ENCODE results near the gene GULP1. TPM values are rescaled to one million over a fixed set of nuclear protein-coding genes. Genes with fewer than 3 reads are reported as not detected.

Gene GULP1
- total and polyA plus RNA-seq, 7 donors, result 5.6 to 18.0 (median 11.3) TPM

DNA sequence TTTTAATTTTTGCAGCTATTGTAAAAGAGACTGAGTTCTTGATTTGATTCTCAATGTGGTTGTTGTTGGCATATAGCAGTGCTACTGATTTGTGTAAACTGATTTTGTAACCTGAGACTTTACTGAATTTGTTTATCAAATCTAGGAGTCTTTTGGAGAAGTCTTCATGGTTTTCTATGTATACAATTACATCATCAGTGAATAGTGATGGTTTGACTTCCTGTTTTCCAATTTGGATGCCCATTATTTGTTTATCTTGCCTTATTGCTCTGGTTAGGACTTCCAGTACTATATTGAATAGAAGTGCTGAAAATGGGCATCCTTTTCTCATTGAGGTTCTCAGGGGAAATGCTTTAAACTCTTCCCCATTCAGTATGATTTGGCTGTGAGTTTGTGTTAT lies 99.7 kb downstream of the GULP1 start:
- H3K9me3 ChIP-seq, result peaks cover 16% of the 10 kb centered on the region
- H3K27me3 ChIP-seq (ENCODE audit: insufficient read depth in 3 of 3, low read length in 2 of 3), result no peaks in the 10 kb centered on the region
- H3K4me1 ChIP-seq, result no peaks in the 10 kb centered on the region
- intact Hi-C loops (cut with DNase I), result no loop called here
- DNase-seq, result no peak
- ATAC-seq, result no peak
- no peaks in the 10 kb centered on the region for H3K36me3 ChIP-seq (ENCODE audit: insufficient read depth in 1 of 2, low read depth in 1 of 2)
- H3K27ac ChIP-seq, result no peak overlapping the region
- TF ChIP-seq, protein P1, sequence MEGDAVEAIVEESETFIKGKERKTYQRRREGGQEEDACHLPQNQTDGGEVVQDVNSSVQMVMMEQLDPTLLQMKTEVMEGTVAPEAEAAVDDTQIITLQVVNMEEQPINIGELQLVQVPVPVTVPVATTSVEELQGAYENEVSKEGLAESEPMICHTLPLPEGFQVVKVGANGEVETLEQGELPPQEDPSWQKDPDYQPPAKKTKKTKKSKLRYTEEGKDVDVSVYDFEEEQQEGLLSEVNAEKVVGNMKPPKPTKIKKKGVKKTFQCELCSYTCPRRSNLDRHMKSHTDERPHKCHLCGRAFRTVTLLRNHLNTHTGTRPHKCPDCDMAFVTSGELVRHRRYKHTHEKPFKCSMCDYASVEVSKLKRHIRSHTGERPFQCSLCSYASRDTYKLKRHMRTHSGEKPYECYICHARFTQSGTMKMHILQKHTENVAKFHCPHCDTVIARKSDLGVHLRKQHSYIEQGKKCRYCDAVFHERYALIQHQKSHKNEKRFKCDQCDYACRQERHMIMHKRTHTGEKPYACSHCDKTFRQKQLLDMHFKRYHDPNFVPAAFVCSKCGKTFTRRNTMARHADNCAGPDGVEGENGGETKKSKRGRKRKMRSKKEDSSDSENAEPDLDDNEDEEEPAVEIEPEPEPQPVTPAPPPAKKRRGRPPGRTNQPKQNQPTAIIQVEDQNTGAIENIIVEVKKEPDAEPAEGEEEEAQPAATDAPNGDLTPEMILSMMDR (IDR thresholded peaks at IDR 0.05), result no peak
- no peak overlapping the region for H3K4me3 ChIP-seq

DNA sequence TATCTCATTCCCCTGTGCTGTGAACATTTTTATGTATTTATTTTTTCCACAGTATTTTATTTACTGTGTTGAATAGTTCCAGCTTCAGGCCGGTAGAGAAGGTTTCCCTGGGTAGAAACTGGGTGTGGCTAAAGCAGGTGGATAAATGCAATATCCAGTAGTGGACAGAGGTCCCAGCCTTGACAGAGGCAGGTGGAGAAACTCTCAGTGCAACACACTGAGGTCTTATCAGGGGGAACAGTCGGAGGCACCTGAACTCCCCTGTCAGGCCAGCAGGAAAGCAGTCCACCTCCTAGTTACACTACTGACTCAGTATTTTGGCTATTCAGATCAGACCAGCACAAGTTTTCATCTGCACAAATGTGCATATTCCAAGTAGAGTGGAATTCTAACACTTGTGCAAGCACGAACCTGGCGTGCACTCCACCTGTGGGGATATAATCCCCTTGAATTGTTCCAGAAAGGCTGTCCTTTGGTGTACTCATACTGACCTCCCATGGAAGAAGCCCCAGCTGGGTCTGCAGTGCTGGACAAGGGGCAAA lies 103.3 kb downstream of the GULP1 start:
- ATAC-seq (no peak), DNase-seq (no peak)
- Histone ChIP-seq H3K27ac (no peak overlapping the region), H3K4me3 (no peak overlapping the region), H3K27me3 (ENCODE audit: insufficient read depth in 3 of 3, low read length in 2 of 3) (no peaks in the 10 kb centered on the region), H3K9me3 (peaks cover 16% of the 10 kb centered on the region), H3K4me1 (no peaks in the 10 kb centered on the region), H3K36me3 (ENCODE audit: insufficient read depth in 1 of 2, low read depth in 1 of 2) (no peaks in the 10 kb centered on the region)
- intact Hi-C loops (cut with DNase I), result no loop called here
- TF ChIP-seq, protein P1 (IDR thresholded peaks at IDR 0.05), result no peak
- 71 to 80% (median 80%) methylated on average over 4 of the region's 4 CpGs for WGBS, 3 donors

DNA sequence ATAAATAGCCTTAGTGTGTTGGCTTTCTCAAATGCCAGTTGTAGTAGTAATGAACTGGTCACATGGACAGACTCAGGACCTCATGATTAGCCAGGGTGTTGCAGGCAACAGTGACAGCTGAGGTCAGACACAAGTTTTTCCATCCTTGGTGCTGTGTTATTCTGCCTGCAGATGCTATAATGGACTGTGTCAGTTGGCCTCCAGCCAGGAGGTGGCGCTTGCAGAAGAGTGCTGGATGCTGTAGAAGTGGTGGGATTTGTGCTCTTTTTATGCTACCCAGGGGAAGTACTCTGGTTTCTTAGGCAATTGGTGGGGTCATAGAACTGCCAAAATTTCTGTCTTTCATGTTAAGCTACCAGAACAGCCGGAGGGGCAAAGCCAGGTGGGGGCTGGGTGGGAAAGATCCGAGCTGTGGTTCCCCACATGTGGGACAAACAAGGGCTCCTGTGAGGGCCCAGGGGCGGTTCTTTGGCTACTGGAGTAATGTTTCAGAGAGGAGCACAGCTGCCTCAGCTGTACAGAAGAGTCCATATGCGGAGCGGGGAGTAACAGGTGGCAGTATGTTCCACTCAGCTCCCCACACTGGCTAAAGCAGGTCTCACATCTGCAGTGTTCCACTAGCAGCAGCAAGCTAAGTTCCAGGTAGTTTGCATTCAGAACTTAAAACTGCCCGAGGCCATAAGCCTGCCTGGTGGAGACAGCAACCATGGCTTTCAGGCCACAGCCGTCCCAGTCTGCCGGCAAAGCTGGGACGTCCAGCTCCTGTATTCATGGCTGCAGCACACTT lies 104.4 kb downstream of the GULP1 start:
- WGBS, 3 donors, result 51 to 72% (median 52%) methylated on average over 10 of the region's 10 CpGs
- no peak overlapping the region for H3K4me3 ChIP-seq
- no peak overlapping the region for H3K27ac ChIP-seq
- no peaks in the 10 kb centered on the region for H3K27me3 ChIP-seq (ENCODE audit: insufficient read depth in 3 of 3, low read length in 2 of 3)
- TF ChIP-seq, protein P1 (IDR thresholded peaks at IDR 0.05), result no peak
- no peaks in the 10 kb centered on the region for H3K4me1 ChIP-seq
- DNase-seq (no peak), ATAC-seq (peak in 2 of 4 donors; percentile 23 to 36)
- intact Hi-C loops (cut with DNase I), result no loop called here
- H3K9me3 ChIP-seq, result peaks cover 11% of the 10 kb centered on the region
- H3K36me3 ChIP-seq (ENCODE audit: insufficient read depth in 1 of 2, low read depth in 1 of 2), result no peaks in the 10 kb centered on the region

DNA sequence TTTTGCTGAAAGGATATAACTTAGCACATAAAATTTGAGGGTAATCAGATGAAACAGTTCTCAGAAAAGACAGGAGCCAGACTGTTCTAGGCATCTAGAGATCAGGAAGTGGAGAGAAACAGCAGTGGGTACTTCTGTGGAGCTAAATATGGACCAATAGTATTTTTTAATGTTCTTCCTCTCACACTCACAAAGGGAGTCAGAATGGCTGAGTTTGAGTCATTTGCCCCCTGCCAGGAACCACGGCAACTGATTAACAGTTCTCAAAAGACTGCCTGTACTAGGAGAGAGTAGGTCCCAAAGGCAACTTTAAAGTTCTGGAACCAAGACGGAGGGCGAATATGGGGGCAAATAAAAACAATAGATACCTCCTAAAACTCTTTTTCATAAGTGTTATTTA lies 107.5 kb downstream of the GULP1 start:
- ATAC-seq (no peak), DNase-seq (no peak)
- no peaks in the 10 kb centered on the region for H3K27me3 ChIP-seq (ENCODE audit: insufficient read depth in 3 of 3, low read length in 2 of 3)
- WGBS, 3 donors, result 89 to 95% (median 94%) methylated on average over 3 of the region's 3 CpGs
- no peaks in the 10 kb centered on the region for H3K9me3 ChIP-seq
- intact Hi-C loops (cut with DNase I), result no loop called here
- TF ChIP-seq, protein P1 (IDR thresholded peaks at IDR 0.05), result no peak
- no peaks in the 10 kb centered on the region for H3K4me1 ChIP-seq
- H3K4me3 ChIP-seq, result no peak overlapping the region
- H3K27ac ChIP-seq, result no peak overlapping the region
- H3K36me3 ChIP-seq (ENCODE audit: insufficient read depth in 1 of 2, low read depth in 1 of 2), result no peaks in the 10 kb centered on the region

DNA sequence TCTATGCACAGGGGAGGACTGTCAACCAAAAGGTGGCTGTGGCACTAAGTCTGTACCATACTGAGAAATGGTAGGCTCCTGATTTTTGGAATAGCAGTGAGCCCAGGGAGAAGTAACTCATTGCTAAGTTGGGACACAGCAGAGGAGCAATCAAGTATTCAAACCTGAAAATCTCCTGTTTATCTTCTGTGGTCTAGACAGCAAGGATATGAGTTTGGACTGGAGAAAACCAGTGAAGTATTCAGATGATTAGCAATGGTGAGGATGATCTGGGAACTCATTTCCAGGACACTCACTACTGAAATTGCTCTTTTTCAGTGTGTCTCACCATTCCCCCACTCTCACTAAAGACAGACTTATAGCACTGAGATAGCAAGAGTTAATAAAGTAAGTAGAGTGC lies 112.0 kb downstream of the GULP1 start:
- no peaks in the 10 kb centered on the region for H3K36me3 ChIP-seq (ENCODE audit: insufficient read depth in 1 of 2, low read depth in 1 of 2)
- H3K27me3 ChIP-seq (ENCODE audit: insufficient read depth in 3 of 3, low read length in 2 of 3), result no peaks in the 10 kb centered on the region
- TF ChIP-seq, protein P1 (IDR thresholded peaks at IDR 0.05), result no peak
- H3K9me3 ChIP-seq, result peaks cover 7% of the 10 kb centered on the region
- no peak overlapping the region for H3K4me3 ChIP-seq
- DNase-seq, result no peak
- no peaks in the 10 kb centered on the region for H3K4me1 ChIP-seq
- ATAC-seq, result no peak
- intact Hi-C loops (cut with DNase I), result no loop called here
- H3K27ac ChIP-seq, result no peak overlapping the region

Measured in psoas muscle (tissue), 8 donors.